A549 (cell line): Measurements from ENCODE around the gene EDN2.

Experiments used
- CTCF ChIP-seq: fragments of >200 bp; sonication (Bioruptor Twin); formaldehyde crosslinking; IDR thresholded peaks from 3 replicates; pipeline ENCODE4 v1.5.1; 2016
- EP300 ChIP-seq, 2 experiments: fragments of >200 bp; sonication (Bioruptor Twin); formaldehyde crosslinking; IDR thresholded peaks; 2 replicates in 1 of 2; 3 replicates in 1 of 2; pipeline ENCODE4 v1.6.1; 2016 to 2017
- MAZ ChIP-seq: fragments of 150-350 bp; IDR thresholded peaks from 2 replicates; pipeline ENCODE4 v1.6.1; 2014; ENCODE audit warnings: antibody characterized with exemption, low read depth, low read length, borderline replicate concordance
- POLR2A ChIP-seq: IDR thresholded peaks from 2 replicates; pipeline ENCODE4 v1.6.1; 2012; ENCODE audit warnings: mild to moderate bottlenecking, low read length
- POLR2AphosphoS2 ChIP-seq: conservative IDR thresholded peaks from 2 replicates; pipeline ENCODE4 v1.6.1; 2012; ENCODE audit warnings: low read length, improper control_type of control experiment, inconsistent platforms
- RFX5 ChIP-seq: fragments of 450-650 bp; IDR thresholded peaks from 2 replicates; pipeline ENCODE4 v1.7.1; 2014; ENCODE audit warnings: antibody characterized with exemption, mild to moderate bottlenecking, moderate library complexity

GRCh38 chr1:41463516-41463915 is 21.0 kb downstream of the EDN2 start:
- TF ChIP-seq POLR2A (no peak), EP300 (IDR thresholded peaks at IDR 0.05) (no peak), CTCF (no peak), RFX5 (no peak), POLR2AphosphoS2 (no peak), MAZ (no peak)
